Small intestine (tissue), 7 donors: ENCODE data around the gene GSG1L2. TPM values are rescaled to one million over a fixed set of nuclear protein-coding genes. Genes with fewer than 3 reads are reported as not detected.
A peak's percentile ranks its signal among the peaks of the same experiment; 100 is the strongest.

ENCODE experiments used
- DNase-seq, 2 donors: peaks; one replicate each; pipeline versions ENCODE4 v3.0.0 to v3.0.0-alpha.2; 2013
- FAIRE-seq: peaks from 2 replicates; lab custom pipeline; 2012; peaks lifted over from hg19 to GRCh38; lab: Jason Lieb, UNC
- H3K27ac ChIP-seq, 3 donors: one replicate each; pipeline ENCODE4 v1.5.1; 2013; ENCODE audit warnings: low read length in 2 of 3, mild to moderate bottlenecking in 2 of 3, control low read depth in 1 of 3, inconsistent platforms in 1 of 3, low read depth in 1 of 3, moderate library complexity in 1 of 3
- H3K27me3 ChIP-seq, 3 donors: one replicate each; pipeline ENCODE4 v1.6.1; 2013; ENCODE audit warnings: low read length in 3 of 3, inconsistent platforms in 1 of 3; ENCODE audit not compliant: control insufficient read depth in 3 of 3, insufficient read depth in 3 of 3
- H3K36me3 ChIP-seq, 3 donors: one replicate each; pipeline ENCODE4 v1.6.1; 2013; ENCODE audit warnings: low read length in 3 of 3, inconsistent platforms in 1 of 3, low read depth in 1 of 3, mild to moderate bottlenecking in 1 of 3, moderate library complexity in 1 of 3; ENCODE audit not compliant: control insufficient read depth in 3 of 3, insufficient read depth in 2 of 3
- H3K4me1 ChIP-seq, 3 donors: one replicate each; pipeline ENCODE4 v1.6.1; 2013; ENCODE audit warnings: low read length in 2 of 3, inconsistent platforms in 1 of 3, low read depth in 1 of 3, mild to moderate bottlenecking in 1 of 3, moderate library complexity in 1 of 3; ENCODE audit not compliant: control insufficient read depth in 3 of 3, insufficient read depth in 2 of 3
- H3K4me3 ChIP-seq, 3 donors: one replicate each; pipeline ENCODE4 v1.5.1; 2013; ENCODE audit warnings: low read length in 3 of 3, control low read depth in 1 of 3, inconsistent platforms in 1 of 3, low read depth in 1 of 3, mild to moderate bottlenecking in 1 of 3, moderate library complexity in 1 of 3
- H3K9me3 ChIP-seq, 2 donors: one replicate each; pipeline ENCODE4 v1.6.1; 2013; ENCODE audit warnings: low read depth in 1 of 2, low read length in 1 of 2; ENCODE audit not compliant: control insufficient read depth in 2 of 2, insufficient read depth in 1 of 2
- WGBS, 3 donors: extraction: QIAGEN DNeasy Blood & Tissue Kit; methylation state at CpG; one replicate each; pipeline ENCODE4 v1.1.7; 2013; 5-methylcytosine and 5-hydroxymethylcytosine counted together
- polyA plus RNA-seq, 4 donors: library from polyadenylated mRNA; stranded (reverse) in 3 of 4; unstranded in 1 of 4; fragments of 200-250 nt in 3 of 4; fragments of 120-200 nt in 1 of 4; gene quantifications; one replicate each; pipeline versions ENCODE4 v1.2.1 to v1.2.3, GENCODE V29; 2013
- donor health status: healthy with polysubstance abuse.
- donor health status: control.
- donor health status: control.
- donor health status: Bipolar disorder and iron deficiency.
- donor health status: healthy.

GSG1L2 gene
- polyA plus RNA-seq, 4 donors = not detected

DNA sequence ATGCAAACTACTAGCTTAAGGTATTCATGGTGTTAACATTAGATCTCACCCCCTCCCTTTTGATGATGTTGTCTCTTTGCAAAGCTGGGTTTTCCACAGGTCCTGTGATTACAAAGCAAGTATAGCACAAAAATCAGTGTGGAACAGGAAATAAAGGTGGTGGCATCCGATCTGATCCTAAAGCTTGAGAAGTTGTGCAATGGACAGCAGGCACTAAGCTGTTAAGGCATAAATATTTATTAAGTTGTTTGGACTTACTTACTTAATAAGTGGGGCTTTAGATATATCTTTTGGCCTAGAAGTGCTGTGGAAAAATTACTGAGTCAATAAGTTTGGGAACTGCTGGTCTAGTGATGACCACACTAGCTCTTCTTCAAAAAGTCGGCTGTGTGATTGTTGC lies 8.8 kb upstream of the GSG1L2 start:
- Histone ChIP-seq H3K4me3 (no peak overlapping the region), H3K4me1 (no peaks in the 10 kb centered on the region), H3K36me3 (no peaks in the 10 kb centered on the region), H3K27me3 (no peaks in the 10 kb centered on the region), H3K9me3 (no peaks in the 10 kb centered on the region), H3K27ac (no peak overlapping the region)
- WGBS, 3 donors = 68 to 82% (median 69%) methylated on average over 2 of the region's 2 CpGs
- no peak for FAIRE-seq
- no peak for DNase-seq

DNA sequence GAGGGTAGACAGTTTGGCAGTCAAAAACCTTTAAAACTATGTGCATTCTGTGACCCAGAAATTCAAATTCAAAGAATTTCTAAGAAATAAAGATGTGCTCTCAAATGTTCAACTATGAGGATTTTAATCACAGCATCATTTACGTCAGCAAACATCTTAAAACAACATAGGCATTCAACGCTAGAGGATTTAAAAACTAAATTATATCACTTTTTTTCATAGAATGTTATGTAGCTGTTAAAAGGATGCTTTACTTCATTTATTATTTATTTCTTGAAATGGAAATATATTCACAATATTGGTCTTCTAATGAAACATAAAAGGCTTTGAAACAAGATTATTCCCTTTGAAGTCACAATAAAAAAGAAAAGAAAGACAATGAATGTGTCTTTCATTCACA lies 7.5 kb upstream of the GSG1L2 start:
- H3K4me1 ChIP-seq = no peaks in the 10 kb centered on the region
- no peak overlapping the region for H3K27ac ChIP-seq
- H3K4me3 ChIP-seq = no peak overlapping the region
- DNase-seq (no peak), FAIRE-seq (no peak)
- no peaks in the 10 kb centered on the region for H3K9me3 ChIP-seq
- H3K27me3 ChIP-seq = no peaks in the 10 kb centered on the region
- H3K36me3 ChIP-seq = no peaks in the 10 kb centered on the region
- WGBS, 3 donors = 76 to 82% (median 81%) methylated on average over 2 of the region's 2 CpGs

DNA sequence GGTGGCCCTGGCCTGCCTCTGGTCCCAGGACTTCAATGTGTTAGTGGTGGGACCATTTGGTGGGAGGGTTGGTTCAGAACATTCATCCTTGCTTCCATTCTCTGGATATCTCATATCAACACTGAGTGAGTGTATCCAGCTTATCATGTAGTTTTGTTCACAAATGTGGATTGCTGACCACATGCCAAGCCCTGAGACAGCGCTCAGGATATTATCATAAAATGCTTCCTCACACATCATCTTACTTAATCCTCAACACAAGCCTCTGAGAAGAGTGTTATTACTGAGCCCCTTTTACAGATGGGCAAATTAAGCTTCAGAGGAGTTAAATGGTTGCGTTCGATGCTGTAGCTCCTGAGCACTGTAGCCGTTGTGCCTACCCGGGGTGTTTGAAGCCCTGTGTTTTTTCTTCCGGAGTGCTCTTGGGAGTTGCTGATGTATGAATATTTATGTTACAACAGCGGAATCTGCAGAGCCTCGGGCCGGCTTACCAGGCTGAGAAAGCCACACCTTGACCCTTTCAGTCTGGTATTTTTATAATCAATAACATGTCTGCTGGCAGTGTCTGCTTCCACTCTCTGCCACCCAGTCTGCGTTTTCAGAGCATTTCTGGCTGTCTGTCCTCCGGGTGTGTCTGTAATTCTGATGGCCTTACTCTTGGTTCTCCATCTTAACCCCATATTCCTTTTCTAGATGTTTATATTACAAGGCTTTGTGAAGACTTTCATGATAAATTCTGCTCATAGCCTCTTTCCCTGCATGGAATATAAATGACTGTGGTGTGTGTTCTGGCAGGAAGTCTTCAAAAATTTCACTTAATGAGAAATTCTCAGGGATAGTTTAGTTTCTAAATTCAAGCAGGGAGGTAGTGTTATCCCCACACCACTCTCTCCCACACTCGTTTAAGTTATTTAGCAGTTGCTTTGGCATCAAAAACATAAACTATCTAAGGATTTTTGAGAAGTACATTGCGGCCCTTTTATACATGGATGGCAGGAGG lies 6.7 kb upstream of the GSG1L2 start:
- no peak for FAIRE-seq
- Histone ChIP-seq H3K27ac (peak overlapping the region in 2 of 3 donors; percentile 16 to 49), H3K9me3 (no peaks in the 10 kb centered on the region)

GRCh38 chr17:9825641-9826150 lies 3.8 kb upstream of the GSG1L2 start, which contains the start of gene GLP2R:
Gene GLP2R (plus strand): TSS chr17:9825924. CDS start chr17:9826064, 140 bp downstream.
- 50 to 71% (median 64%) methylated on average over 21 of the region's 21 CpGs for WGBS, 3 donors
- no peak for FAIRE-seq

More for the DNA sequence above, 6.7 kb upstream of the GSG1L2 start:
- 50 to 58% (median 56%) methylated on average over 13 of the region's 13 CpGs for WGBS, 3 donors
- H3K4me3 ChIP-seq = no peak overlapping the region
- H3K4me1 ChIP-seq = no peaks in the 10 kb centered on the region
- no peaks in the 10 kb centered on the region for H3K36me3 ChIP-seq
- no peaks in the 10 kb centered on the region for H3K27me3 ChIP-seq
- no peak for DNase-seq

DNA sequence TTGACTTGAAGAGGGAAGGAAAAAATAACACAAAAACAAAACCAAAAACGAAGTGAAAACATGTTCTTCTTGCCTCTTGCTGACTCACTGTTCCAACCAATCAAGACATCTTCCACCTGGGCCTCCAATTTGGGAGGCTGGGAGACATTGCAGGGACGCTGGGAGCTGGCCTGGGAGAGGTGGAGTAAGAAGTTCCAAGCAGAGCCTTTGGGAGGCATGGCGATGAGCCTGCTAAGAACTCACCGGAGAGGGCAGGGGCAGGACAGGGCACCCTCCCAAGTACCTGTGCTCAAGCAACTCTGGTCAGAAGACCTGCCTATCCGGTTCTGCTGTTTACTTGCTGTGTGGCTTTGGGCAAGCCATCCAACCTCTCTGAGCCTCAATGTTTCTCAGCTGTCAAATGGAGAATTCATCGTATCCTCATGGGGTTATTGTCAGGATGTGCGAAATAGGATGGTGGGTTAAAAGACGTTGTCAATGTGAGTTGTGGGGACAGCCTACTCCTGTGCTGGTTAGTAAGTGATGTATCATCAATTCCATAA lies 3.0 kb upstream of the GSG1L2 start:
- Histone ChIP-seq H3K36me3 (no peaks in the 10 kb centered on the region), H3K4me3 (no peak overlapping the region), H3K27me3 (no peaks in the 10 kb centered on the region), H3K9me3 (no peaks in the 10 kb centered on the region), H3K27ac (no peak overlapping the region), H3K4me1 (no peaks in the 10 kb centered on the region)
- FAIRE-seq (no peak), DNase-seq (no peak)
- 71 to 76% (median 74%) methylated on average over 8 of the region's 8 CpGs for WGBS, 3 donors

More at GRCh38 chr17:9825641-9826150, 3.8 kb upstream of the GSG1L2 start, which contains the start of gene GLP2R:
- Histone ChIP-seq H3K9me3 (no peaks in the 10 kb centered on the region), H3K27ac (no peak within 1 kb of the TSS), H3K27me3 (no peaks in the 10 kb centered on the region), H3K36me3 (no peaks in the 10 kb centered on the region), H3K4me1 (no peaks in the 10 kb centered on the region), H3K4me3 (no peak within 1 kb of the TSS)
- no peak for DNase-seq

GRCh38 chr17:9824094-9824493 lies 2.2 kb upstream of the GSG1L2 start:
- H3K4me3 ChIP-seq = no peak overlapping the region
- no peak for DNase-seq
- no peaks in the 10 kb centered on the region for H3K27me3 ChIP-seq
- no peaks in the 10 kb centered on the region for H3K4me1 ChIP-seq
- 48 to 67% (median 58%) methylated on average over 4 of the region's 4 CpGs for WGBS, 3 donors
- no peak for FAIRE-seq
- H3K36me3 ChIP-seq = no peaks in the 10 kb centered on the region
- no peak overlapping the region for H3K27ac ChIP-seq
- H3K9me3 ChIP-seq = no peaks in the 10 kb centered on the region

- WGBS, 3 donors = 49 to 81% (median 62%) methylated on average over 3 of the region's 3 CpGs
- no peak for FAIRE-seq
Observed at GRCh38 chr17:9820448-9820847, 1.4 kb downstream of the GSG1L2 start.

GRCh38 chr17:9818760-9819159 lies 3.1 kb downstream of the GSG1L2 start:
- DNase-seq (no peak), FAIRE-seq (no peak)
- Histone ChIP-seq H3K4me1 (no peaks in the 10 kb centered on the region), H3K4me3 (no peak overlapping the region), H3K27me3 (no peaks in the 10 kb centered on the region), H3K36me3 (no peaks in the 10 kb centered on the region), H3K27ac (no peak overlapping the region), H3K9me3 (no peaks in the 10 kb centered on the region)
- WGBS, 3 donors = 60 to 72% (median 66%) methylated on average over 4 of the region's 4 CpGs

More at GRCh38 chr17:9820448-9820847, 1.4 kb downstream of the GSG1L2 start:
- Histone ChIP-seq H3K4me3 (no peak overlapping the region), H3K4me1 (no peaks in the 10 kb centered on the region), H3K36me3 (no peaks in the 10 kb centered on the region), H3K9me3 (no peaks in the 10 kb centered on the region), H3K27ac (no peak overlapping the region), H3K27me3 (no peaks in the 10 kb centered on the region)
- DNase-seq = no peak
